Measurements from ENCODE around the gene C16orf86. TPM values are rescaled to one million over a fixed set of nuclear protein-coding genes. Genes with fewer than 3 reads are reported as not detected.

Gene C16orf86
- polyA plus RNA-seq, 2 of the 4 experiments (the other 2 are of a cell fraction) = 0.06 TPM; not detected in 1

DNA sequence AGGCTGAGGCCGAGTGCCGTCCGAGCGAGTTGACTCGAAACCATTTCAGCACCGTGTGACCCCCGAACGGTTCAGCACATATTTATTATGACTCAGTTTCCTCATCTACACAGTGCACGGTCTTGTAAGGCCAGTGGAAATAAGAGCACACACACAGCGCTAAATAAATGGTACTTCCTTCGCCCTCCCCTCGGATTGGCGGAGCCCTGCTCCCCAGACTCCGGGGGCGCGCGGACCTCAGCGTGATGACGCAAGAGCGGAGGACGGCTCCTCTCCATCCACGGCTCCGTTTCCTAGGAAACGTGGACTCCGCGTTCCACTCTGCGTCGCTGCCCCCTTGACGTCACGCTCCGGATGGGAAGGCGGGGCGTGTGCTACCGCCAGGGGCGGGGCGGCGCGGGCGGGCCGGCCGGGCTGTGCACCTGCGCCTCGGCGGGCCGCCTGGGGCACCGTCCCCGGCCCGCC, 6.0 kb upstream of the C16orf86 start, which contains the start of gene PARD6A (continued):
- TF ChIP-seq MYC (IDR thresholded peaks at IDR 0.05; ENCODE audit: borderline replicate concordance, low read length) = 0 out of 2 replicates have a peak, but pooled peaks have one; percentile 49

DNA sequence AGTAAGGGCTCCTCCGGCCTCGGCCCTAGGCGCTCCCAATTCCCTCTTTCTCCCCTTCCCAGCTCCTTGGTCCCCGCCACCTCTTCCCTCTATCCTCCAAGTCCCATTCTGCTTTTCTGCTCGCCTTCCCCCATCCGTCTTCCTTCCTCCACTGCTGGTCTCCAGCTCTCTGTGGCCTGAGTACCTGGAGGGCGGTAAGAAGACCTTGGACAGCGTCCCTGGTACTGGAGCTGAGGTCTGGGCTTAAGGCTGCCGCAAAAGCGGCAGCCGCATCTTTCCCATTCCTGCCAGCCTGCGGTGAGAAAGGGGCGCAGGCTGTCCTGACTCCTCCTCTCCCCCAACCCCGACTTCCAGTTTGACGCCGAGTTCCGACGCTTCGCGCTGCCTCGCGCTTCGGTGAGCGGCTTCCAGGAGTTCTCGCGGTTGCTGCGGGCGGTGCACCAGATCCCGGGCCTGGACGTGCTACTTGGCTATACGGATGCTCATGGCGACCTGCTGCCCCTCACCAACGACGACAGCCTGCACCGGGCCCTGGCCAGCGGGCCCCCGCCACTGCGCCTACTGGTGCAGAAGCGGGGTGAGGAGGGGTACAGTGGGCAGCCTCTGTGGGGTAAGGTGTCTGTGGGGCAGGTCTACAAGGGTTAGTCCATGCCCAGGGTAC, 5.4 kb upstream of the C16orf86 start:
- POLR2A ChIA-PET = interaction anchor here (1.4 to 1.5 kb wide), 2 partner anchors 99 to 140 kb away, joined by 7 to 17 read pairs; partner anchors contain the start of gene CTCF
- 81% methylated on average over 32 of the region's 39 CpGs for WGBS (ENCODE audit: missing lambda C conversion rate)

DNA sequence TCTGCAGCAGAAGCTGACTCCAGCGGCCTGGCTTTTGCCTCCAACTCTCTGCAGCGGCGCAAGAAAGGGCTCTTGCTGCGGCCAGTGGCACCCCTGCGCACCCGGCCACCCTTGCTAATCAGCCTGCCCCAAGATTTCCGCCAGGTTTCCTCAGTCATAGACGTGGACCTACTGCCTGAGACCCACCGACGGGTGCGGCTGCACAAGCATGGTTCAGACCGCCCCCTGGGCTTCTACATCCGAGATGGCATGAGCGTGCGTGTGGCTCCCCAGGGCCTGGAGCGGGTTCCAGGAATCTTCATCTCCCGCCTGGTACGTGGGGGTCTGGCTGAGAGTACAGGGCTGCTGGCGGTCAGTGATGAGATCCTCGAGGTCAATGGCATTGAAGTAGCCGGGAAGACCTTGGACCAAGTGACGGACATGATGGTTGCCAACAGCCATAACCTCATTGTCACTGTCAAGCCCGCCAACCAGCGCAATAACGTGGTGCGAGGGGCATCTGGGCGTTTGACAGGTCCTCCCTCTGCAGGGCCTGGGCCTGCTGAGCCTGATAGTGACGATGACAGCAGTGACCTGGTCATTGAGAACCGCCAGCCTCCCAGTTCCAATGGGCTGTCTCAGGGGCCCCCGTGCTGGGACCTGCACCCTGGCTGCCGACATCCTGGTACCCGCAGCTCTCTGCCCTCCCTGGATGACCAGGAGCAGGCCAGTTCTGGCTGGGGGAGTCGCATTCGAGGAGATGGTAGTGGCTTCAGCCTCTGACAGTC, 4.5 kb upstream of the C16orf86 start:
- TF ChIP-seq RARB (CRISPR knock-in tag; IDR thresholded peaks at IDR 0.05) (no peak), CEBPB (IDR thresholded peaks at IDR 0.05) (no peak), MAFK (IDR thresholded peaks at IDR 0.05; ENCODE audit: partially characterized antibody) (no peak), NR3C1 (IDR thresholded peaks at IDR 0.05) (no peak), JUN (IDR thresholded peaks at IDR 0.05) (no peak), CHD2 (IDR thresholded peaks at IDR 0.05; ENCODE audit: low read length, partially characterized antibody) (no peak)
- TF ChIP-seq, protein P1, sequence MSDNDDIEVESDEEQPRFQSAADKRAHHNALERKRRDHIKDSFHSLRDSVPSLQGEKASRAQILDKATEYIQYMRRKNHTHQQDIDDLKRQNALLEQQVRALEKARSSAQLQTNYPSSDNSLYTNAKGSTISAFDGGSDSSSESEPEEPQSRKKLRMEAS (IDR thresholded peaks at IDR 0.05) = no peak
- TF ChIP-seq, protein P2, sequence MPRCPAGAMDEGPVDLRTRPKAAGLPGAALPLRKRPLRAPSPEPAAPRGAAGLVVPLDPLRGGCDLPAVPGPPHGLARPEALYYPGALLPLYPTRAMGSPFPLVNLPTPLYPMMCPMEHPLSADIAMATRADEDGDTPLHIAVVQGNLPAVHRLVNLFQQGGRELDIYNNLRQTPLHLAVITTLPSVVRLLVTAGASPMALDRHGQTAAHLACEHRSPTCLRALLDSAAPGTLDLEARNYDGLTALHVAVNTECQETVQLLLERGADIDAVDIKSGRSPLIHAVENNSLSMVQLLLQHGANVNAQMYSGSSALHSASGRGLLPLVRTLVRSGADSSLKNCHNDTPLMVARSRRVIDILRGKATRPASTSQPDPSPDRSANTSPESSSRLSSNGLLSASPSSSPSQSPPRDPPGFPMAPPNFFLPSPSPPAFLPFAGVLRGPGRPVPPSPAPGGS (IDR thresholded peaks at IDR 0.05) = no peak
- TF ChIP-seq, protein P3, sequence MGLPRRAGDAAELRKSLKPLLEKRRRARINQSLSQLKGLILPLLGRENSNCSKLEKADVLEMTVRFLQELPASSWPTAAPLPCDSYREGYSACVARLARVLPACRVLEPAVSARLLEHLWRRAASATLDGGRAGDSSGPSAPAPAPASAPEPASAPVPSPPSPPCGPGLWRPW (IDR thresholded peaks at IDR 0.05) = no peak
- TF ChIP-seq, protein P4, sequence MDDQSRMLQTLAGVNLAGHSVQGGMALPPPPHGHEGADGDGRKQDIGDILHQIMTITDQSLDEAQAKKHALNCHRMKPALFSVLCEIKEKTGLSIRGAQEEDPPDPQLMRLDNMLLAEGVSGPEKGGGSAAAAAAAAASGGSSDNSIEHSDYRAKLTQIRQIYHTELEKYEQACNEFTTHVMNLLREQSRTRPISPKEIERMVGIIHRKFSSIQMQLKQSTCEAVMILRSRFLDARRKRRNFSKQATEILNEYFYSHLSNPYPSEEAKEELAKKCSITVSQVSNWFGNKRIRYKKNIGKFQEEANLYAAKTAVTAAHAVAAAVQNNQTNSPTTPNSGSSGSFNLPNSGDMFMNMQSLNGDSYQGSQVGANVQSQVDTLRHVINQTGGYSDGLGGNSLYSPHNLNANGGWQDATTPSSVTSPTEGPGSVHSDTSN (IDR thresholded peaks at IDR 0.05) = no peak
- CTCF ChIA-PET = interaction anchor here (1.3 to 16.7 kb wide), 7 partner anchors 11 to 285 kb away, joined by 3 to 174 read pairs (median 9); partner anchors contain the start of gene CARMIL2
- POLR2A ChIA-PET = no interaction called here
- Histone ChIP-seq H3K9me3 (no peaks in the 10 kb centered on the region), H3K27ac (no peak overlapping the region), H3K4me1 (peaks cover 11% of the 10 kb centered on the region), H3K4me3 (no peak overlapping the region), H3K4me2 (no peak overlapping the region)
- DNase-seq (ENCODE audit: low read depth in 1 of 2, low spot score in 1 of 2) (no peak), ATAC-seq (no peak), FAIRE-seq (no peak)
- 91% methylated on average over 33 of the region's 34 CpGs for WGBS (ENCODE audit: missing lambda C conversion rate)

More for the DNA sequence above, 5.4 kb upstream of the C16orf86 start:
- CTCF ChIA-PET = interaction anchor here (0.6 to 16.7 kb wide), 8 partner anchors 7 to 356 kb away, joined by 3 to 174 read pairs (median 8); partner anchors contain the start of gene CARMIL2
- FAIRE-seq (no peak), ATAC-seq (peak in 1 of 2 experiments; percentile 16; a peak in 2 of 6 replicates), DNase-seq (ENCODE audit: low read depth in 1 of 2, low spot score in 1 of 2) (peak; percentile 41 to 46)
- Histone ChIP-seq H3K4me2 (peak overlapping the region; percentile 80), H3K27ac (peak overlapping the region; percentile 39 to 92; a peak in 5 of 6 replicates), H3K4me3 (peak overlapping the region; percentile 91), H3K9me3 (no peaks in the 10 kb centered on the region), H3K4me1 (peaks cover 11% of the 10 kb centered on the region)
- TF ChIP-seq RFX5 (IDR thresholded peaks at IDR 0.05) = no peak
- TF ChIP-seq, protein P5, sequence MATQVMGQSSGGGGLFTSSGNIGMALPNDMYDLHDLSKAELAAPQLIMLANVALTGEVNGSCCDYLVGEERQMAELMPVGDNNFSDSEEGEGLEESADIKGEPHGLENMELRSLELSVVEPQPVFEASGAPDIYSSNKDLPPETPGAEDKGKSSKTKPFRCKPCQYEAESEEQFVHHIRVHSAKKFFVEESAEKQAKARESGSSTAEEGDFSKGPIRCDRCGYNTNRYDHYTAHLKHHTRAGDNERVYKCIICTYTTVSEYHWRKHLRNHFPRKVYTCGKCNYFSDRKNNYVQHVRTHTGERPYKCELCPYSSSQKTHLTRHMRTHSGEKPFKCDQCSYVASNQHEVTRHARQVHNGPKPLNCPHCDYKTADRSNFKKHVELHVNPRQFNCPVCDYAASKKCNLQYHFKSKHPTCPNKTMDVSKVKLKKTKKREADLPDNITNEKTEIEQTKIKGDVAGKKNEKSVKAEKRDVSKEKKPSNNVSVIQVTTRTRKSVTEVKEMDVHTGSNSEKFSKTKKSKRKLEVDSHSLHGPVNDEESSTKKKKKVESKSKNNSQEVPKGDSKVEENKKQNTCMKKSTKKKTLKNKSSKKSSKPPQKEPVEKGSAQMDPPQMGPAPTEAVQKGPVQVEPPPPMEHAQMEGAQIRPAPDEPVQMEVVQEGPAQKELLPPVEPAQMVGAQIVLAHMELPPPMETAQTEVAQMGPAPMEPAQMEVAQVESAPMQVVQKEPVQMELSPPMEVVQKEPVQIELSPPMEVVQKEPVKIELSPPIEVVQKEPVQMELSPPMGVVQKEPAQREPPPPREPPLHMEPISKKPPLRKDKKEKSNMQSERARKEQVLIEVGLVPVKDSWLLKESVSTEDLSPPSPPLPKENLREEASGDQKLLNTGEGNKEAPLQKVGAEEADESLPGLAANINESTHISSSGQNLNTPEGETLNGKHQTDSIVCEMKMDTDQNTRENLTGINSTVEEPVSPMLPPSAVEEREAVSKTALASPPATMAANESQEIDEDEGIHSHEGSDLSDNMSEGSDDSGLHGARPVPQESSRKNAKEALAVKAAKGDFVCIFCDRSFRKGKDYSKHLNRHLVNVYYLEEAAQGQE (IDR thresholded peaks at IDR 0.05) = peak; percentile 85

Measured in A549 (cell line).